ENCODE results near the gene SRRM1. TPM values are rescaled to one million over a fixed set of nuclear protein-coding genes. Genes with fewer than 3 reads are reported as not detected.

Gene SRRM1
- total and polyA plus RNA-seq, 2 of the 8 experiments (the other 6 are each of a cell fraction or from before 2014, with no cell fraction given): 77.1 to 255 TPM

DNA sequence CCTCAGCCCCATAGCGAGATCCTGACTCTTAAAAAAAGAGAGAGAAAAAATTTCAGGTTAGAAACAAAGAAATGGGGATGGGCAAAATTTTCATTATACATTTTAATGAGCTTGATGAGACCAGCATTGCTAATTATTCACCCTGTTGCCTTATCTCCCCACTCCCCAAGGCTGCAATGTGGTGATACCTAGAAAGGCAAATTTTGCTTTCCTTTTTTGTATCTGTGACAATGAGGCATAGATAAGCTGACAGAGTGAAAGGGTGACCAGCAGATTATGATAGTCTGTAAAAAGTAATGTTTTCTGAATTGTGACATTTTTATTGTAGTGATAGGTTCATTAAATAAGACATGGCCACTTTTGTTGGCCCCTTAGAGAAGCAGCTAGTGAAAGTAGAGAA, 12.9 kb downstream of the SRRM1 start:
- no peak overlapping the region for H4K91ac ChIP-seq (replicated peaks; ENCODE audit: insufficient read length, low read length)
- H3K4me2 ChIP-seq (ENCODE audit: insufficient read depth in 1 of 2, low read depth in 2 of 2, low read length in 2 of 2): no peak overlapping the region
- no peak for TF ChIP-seq USF2 (IDR thresholded peaks at IDR 0.05; ENCODE audit: low read length)
- TF ChIP-seq KDM1A (IDR thresholded peaks at IDR 0.05; ENCODE audit: borderline replicate concordance, low read length): no peak
- no peak for TF ChIP-seq TAF7 (optimal IDR thresholded peaks at IDR 0.05; ENCODE audit: borderline replicate concordance, low read depth, low read length)
- no peak for TF ChIP-seq SIX5 (IDR thresholded peaks at IDR 0.05; ENCODE audit: low read depth, low read length)
- no peak for TF ChIP-seq TAF1 (IDR thresholded peaks at IDR 0.05; ENCODE audit: low read depth, low read length)
- TF ChIP-seq GTF2F1 (IDR thresholded peaks at IDR 0.05; ENCODE audit: borderline replicate concordance, low read depth, low read length): no peak
- no peak for TF ChIP-seq KDM5A (IDR thresholded peaks at IDR 0.05; ENCODE audit: low read length)
- TF ChIP-seq MAFK (IDR thresholded peaks at IDR 0.05; ENCODE audit: low read depth, low read length): no peak
- no peak for TF ChIP-seq SIN3A (conservative IDR thresholded peaks at IDR 0.05 in 1 of 2, IDR thresholded peaks at IDR 0.05 in 1 of 2; ENCODE audit: low read depth in 1 of 2, low read length in 2 of 2)
- no peak for TF ChIP-seq JUND (IDR thresholded peaks at IDR 0.05; ENCODE audit: low read length)
- no peak overlapping the region for H4K5ac ChIP-seq (ENCODE audit: insufficient read length, low read depth, low read length)
- H2BK12ac ChIP-seq (ENCODE audit: low read depth, low read length): no peak overlapping the region
- H3K18ac ChIP-seq (ENCODE audit: extremely low read depth, low read length): no peak overlapping the region
- no peak overlapping the region for H2BK120ac ChIP-seq (replicated peaks; ENCODE audit: low read depth, low read length)
- peaks cover 6% of the 10 kb centered on the region in 2 experiments for H4K20me1 ChIP-seq (replicated peaks in 1 of 2; ENCODE audit: control insufficient read depth in 1 of 2, insufficient read depth in 2 of 2, low read length in 2 of 2)
- H3K4me3 ChIP-seq (ENCODE audit: extremely low read depth in 1 of 4, insufficient read depth in 2 of 4, low read depth in 3 of 4, low read length in 4 of 4): no peak overlapping the region
- peaks cover 60 to 100% (median 90%) of the 10 kb centered on the region in 4 experiments for H3K36me3 ChIP-seq (ENCODE audit: control insufficient read depth in 2 of 4, insufficient read depth in 4 of 4, low read length in 3 of 4)
- CTCF ChIA-PET (ENCODE audit: partially characterized antibody): interaction anchor here (0.5 to 3.4 kb wide), 4 partner anchors 13 to 547 kb away, joined by 3 to 10 read pairs (median 3); no protein-coding TSS in a partner anchor
- H3K23me2 ChIP-seq (ENCODE audit: low read depth, low read length): no peaks in the 10 kb centered on the region
- no peak overlapping the region for H2BK5ac ChIP-seq (ENCODE audit: low read depth, low read length)
- DNase-seq (ENCODE audit: low read depth in 1 of 2, low spot score in 2 of 2) (no peak), FAIRE-seq (no peak)
- no peak overlapping the region for H2BK15ac ChIP-seq (ENCODE audit: low read length)
- no peak overlapping the region for H3K9ac ChIP-seq (replicated peaks in 1 of 4; ENCODE audit: extremely low read depth in 1 of 4, low read depth in 3 of 4, low read length in 3 of 4)
- H3K14ac ChIP-seq (ENCODE audit: insufficient read length): no peak overlapping the region
- H3K56ac ChIP-seq (replicated peaks; ENCODE audit: insufficient read length, low read depth, low read length): no peak overlapping the region
- no peak overlapping the region for H3K27ac ChIP-seq (ENCODE audit: low read depth, low read length)
- no peak overlapping the region for H4K8ac ChIP-seq (ENCODE audit: extremely low read depth, insufficient read depth, low read length)
- no peak overlapping the region for H2BK20ac ChIP-seq (ENCODE audit: low read length)
- H3K79me2 ChIP-seq (ENCODE audit: control insufficient read depth in 1 of 2, insufficient read depth in 2 of 2, low read length in 2 of 2): peaks cover 0 to 60% of the 10 kb centered on the region in 2 experiments; a peak in 2 of 4 replicates
- H2AK5ac ChIP-seq (ENCODE audit: low read depth, low read length): no peak overlapping the region
- H3K23ac ChIP-seq (ENCODE audit: insufficient read length): no peak overlapping the region
- no peaks in the 10 kb centered on the region for H3K9me3 ChIP-seq (ENCODE audit: insufficient read depth in 2 of 2, low read depth in 1 of 2, low read length in 1 of 2)
- H3K4me1 ChIP-seq (replicated peaks in 1 of 4; ENCODE audit: control insufficient read depth in 3 of 4, insufficient read depth in 4 of 4, low read length in 3 of 4): no peaks in the 10 kb centered on the region
- H3K4ac ChIP-seq (replicated peaks; ENCODE audit: insufficient read length, low read depth, low read length): no peak overlapping the region
- H3K79me1 ChIP-seq (ENCODE audit: low read depth, low read length): no peaks in the 10 kb centered on the region; the same call in 1 of the 2 replicates
- POLR2A ChIA-PET (ENCODE audit: partially characterized antibody): interaction anchor here (1.1 to 14.2 kb wide), 6 partner anchors 10 to 170 kb away, joined by 3 to 199 read pairs (median 14); partner anchors contain the start of gene SRRM1
- H3K27me3 ChIP-seq (replicated peaks in 1 of 4; ENCODE audit: control insufficient read depth in 3 of 4, extremely low read depth in 1 of 4, insufficient read depth in 3 of 4, low read length in 3 of 4): no peaks in the 10 kb centered on the region
- 92% methylated on average over 1 of the region's 1 CpG; no CpG with 5 or more reads in 1 of the 2 experiments for WGBS, 2 experiments (ENCODE audit: extremely low coverage in 1 of 2, insufficient coverage in 1 of 2, insufficient read length in 1 of 2, insufficient replicate concordance in 2 of 2, low coverage in 1 of 2, low lambda C conversion rate in 2 of 2, missing lambda C conversion rate in 1 of 2)
- H2AFZ ChIP-seq (ENCODE audit: low read length): no peak overlapping the region

Measured in H1 (cell line).